Measurements from ENCODE around the gene COG5.

GRCh38 chr7:107312418-107312817, 251.3 kb downstream of the COG5 start:
- no peak for TF ChIP-seq ZNF292 (tag by site-specific recombination; IDR thresholded peaks at IDR 0.05; ENCODE audit: borderline replicate concordance, low read depth)
- no peak for TF ChIP-seq ZNF449 (tag by site-specific recombination; IDR thresholded peaks at IDR 0.05)

Measured in HEK293 (cell line).